ENCODE results near the gene ASXL1.

DNA sequence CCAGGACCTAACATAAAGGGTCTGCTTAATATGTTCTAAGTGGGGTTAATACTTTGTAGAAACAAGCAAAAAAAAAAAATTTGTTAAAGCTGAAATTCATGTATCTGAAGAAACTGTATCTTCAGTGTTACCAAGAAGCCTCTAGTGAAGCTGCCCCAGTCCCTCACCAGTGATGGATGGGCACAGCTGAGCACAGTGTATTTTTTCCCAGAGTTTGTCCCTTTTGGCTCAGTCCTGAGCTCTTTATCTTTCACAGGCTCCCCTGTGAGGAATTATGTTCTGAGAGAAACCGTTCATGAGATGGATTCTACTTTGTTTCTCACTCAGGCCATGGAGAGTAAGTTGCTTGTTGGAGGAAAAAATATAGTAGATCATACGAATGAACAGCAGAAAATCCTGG is 42.2 kb upstream of the ASXL1 start:
- no peak for TF ChIP-seq POLR2A (IDR thresholded peaks at IDR 0.05)
- TF ChIP-seq, protein P1, sequence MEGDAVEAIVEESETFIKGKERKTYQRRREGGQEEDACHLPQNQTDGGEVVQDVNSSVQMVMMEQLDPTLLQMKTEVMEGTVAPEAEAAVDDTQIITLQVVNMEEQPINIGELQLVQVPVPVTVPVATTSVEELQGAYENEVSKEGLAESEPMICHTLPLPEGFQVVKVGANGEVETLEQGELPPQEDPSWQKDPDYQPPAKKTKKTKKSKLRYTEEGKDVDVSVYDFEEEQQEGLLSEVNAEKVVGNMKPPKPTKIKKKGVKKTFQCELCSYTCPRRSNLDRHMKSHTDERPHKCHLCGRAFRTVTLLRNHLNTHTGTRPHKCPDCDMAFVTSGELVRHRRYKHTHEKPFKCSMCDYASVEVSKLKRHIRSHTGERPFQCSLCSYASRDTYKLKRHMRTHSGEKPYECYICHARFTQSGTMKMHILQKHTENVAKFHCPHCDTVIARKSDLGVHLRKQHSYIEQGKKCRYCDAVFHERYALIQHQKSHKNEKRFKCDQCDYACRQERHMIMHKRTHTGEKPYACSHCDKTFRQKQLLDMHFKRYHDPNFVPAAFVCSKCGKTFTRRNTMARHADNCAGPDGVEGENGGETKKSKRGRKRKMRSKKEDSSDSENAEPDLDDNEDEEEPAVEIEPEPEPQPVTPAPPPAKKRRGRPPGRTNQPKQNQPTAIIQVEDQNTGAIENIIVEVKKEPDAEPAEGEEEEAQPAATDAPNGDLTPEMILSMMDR (IDR thresholded peaks at IDR 0.05), result no peak

Data from stomach (tissue), 4 donors.